CMK (cell line): Measurements from ENCODE around the gene TMEM117.

Experiments
- DNase-seq: peaks from one replicate; pipeline ENCODE4 v3.0.0-alpha.2; 2010; ENCODE audit warnings: low read depth

TMEM117 gene

GRCh38 chr12:43964033-43964432, 128.2 kb downstream of the TMEM117 start:
- DNase-seq, result no peak

- DNase-seq, result no peak
Measured at GRCh38 chr12:43964961-43965360, 129.1 kb downstream of the TMEM117 start.

- no peak for DNase-seq
Measured at GRCh38 chr12:43965899-43966298, 130.0 kb downstream of the TMEM117 start.

GRCh38 chr12:43968736-43969135, 132.9 kb downstream of the TMEM117 start:
- no peak for DNase-seq

- DNase-seq, result no peak
Measured at GRCh38 chr12:43969882-43970281, 134.0 kb downstream of the TMEM117 start.

GRCh38 chr12:43973385-43973784, 137.5 kb downstream of the TMEM117 start:
- DNase-seq, result no peak

- DNase-seq, result no peak
Measured at GRCh38 chr12:43973993-43974392, 138.1 kb downstream of the TMEM117 start.

GRCh38 chr12:43976027-43976426, 140.1 kb downstream of the TMEM117 start:
- no peak for DNase-seq

- no peak for DNase-seq
Measured at GRCh38 chr12:43978556-43978955, 142.7 kb downstream of the TMEM117 start.

GRCh38 chr12:43979450-43979849, 143.6 kb downstream of the TMEM117 start:
- DNase-seq, result no peak

GRCh38 chr12:43980627-43981191, 144.8 kb downstream of the TMEM117 start:
- no peak for DNase-seq

GRCh38 chr12:43981726-43982125, 145.8 kb downstream of the TMEM117 start:
- DNase-seq, result no peak

- no peak for DNase-seq
Measured at GRCh38 chr12:43982544-43982943, 146.7 kb downstream of the TMEM117 start.

GRCh38 chr12:43988838-43989560, 153.1 kb downstream of the TMEM117 start:
- DNase-seq, result no peak

GRCh38 chr12:43992856-43993255, 157.0 kb downstream of the TMEM117 start:
- no peak for DNase-seq

- no peak for DNase-seq
Measured at GRCh38 chr12:44000309-44000952, 164.6 kb downstream of the TMEM117 start.

GRCh38 chr12:44002607-44003006, 166.7 kb downstream of the TMEM117 start:
- no peak for DNase-seq

- DNase-seq, result no peak
Measured at GRCh38 chr12:44003721-44004120, 167.8 kb downstream of the TMEM117 start.

- DNase-seq, result no peak
Measured at GRCh38 chr12:44015333-44015941, 179.6 kb downstream of the TMEM117 start.

- DNase-seq, result no peak
Measured at GRCh38 chr12:44017216-44017615, 181.3 kb downstream of the TMEM117 start.

- DNase-seq, result no peak
Measured at GRCh38 chr12:44019118-44019517, 183.2 kb downstream of the TMEM117 start.

- no peak for DNase-seq
Measured at GRCh38 chr12:44020555-44020954, 184.7 kb downstream of the TMEM117 start.

- DNase-seq, result no peak
Measured at GRCh38 chr12:44021471-44021971, 185.6 kb downstream of the TMEM117 start.
